ENCODE results near the gene CACNA1H. TPM values are rescaled to one million over a fixed set of nuclear protein-coding genes. Genes with fewer than 3 reads are reported as not detected.
A peak's percentile ranks its signal among the peaks of the same experiment; 100 is the strongest.

The CACNA1H gene
- total RNA-seq, 2 experiments from 2014 or later = 0.27 to 0.34 TPM

- Mint-ChIP-seq H3K9me3 (no peaks in the 10 kb centered on the region), H3K27me3 (no peaks in the 10 kb centered on the region), H3K4me3 (no peak overlapping the region), H3K4me1 (ENCODE audit: low read depth) (peaks cover 4% of the 10 kb centered on the region), H3K27ac (no peak overlapping the region), H3K36me3 (ENCODE audit: low read depth) (no peaks in the 10 kb centered on the region)
- DNase-seq (no peak), ATAC-seq (no peak)
- intact Hi-C loops (cut with micrococcal nuclease) = no loop called here
- ChIA-PET POLR2A (no interaction called here), CTCF (no interaction called here)
- no peak for TF ChIP-seq CTCF (IDR thresholded peaks at IDR 0.05)
Observed at GRCh38 chr16:1206326-1206725, 53.4 kb downstream of the CACNA1H start.

DNA sequence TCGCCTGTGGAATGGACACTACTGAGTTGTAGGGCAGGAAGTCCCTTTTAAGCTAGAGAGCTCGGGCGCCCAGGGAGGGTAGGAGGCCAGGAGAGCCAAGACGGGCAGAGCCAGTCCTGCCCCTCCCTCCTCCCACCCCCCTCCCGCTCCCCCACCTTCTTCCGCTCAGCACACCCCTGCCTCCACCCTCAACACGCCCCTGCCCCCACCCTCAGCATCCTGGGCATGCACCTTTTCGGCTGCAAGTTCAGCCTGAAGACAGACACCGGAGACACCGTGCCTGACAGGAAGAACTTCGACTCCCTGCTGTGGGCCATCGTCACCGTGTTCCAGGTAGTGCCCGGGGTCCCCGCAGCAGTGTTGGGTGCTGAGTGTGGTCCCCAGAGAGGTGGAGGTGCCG lies 53.9 kb downstream of the CACNA1H start:
- ChIA-PET CTCF (no interaction called here), POLR2A (no interaction called here)
- Mint-ChIP-seq H3K9me3 (no peaks in the 10 kb centered on the region), H3K4me1 (ENCODE audit: low read depth) (peaks cover 4% of the 10 kb centered on the region), H3K4me3 (no peak overlapping the region), H3K36me3 (ENCODE audit: low read depth) (no peaks in the 10 kb centered on the region), H3K27me3 (no peaks in the 10 kb centered on the region), H3K27ac (no peak overlapping the region)
- ATAC-seq = no peak
- TF ChIP-seq CTCF (IDR thresholded peaks at IDR 0.05) = no peak
- intact Hi-C loops (cut with micrococcal nuclease) = no loop called here
- no peak for DNase-seq

DNA sequence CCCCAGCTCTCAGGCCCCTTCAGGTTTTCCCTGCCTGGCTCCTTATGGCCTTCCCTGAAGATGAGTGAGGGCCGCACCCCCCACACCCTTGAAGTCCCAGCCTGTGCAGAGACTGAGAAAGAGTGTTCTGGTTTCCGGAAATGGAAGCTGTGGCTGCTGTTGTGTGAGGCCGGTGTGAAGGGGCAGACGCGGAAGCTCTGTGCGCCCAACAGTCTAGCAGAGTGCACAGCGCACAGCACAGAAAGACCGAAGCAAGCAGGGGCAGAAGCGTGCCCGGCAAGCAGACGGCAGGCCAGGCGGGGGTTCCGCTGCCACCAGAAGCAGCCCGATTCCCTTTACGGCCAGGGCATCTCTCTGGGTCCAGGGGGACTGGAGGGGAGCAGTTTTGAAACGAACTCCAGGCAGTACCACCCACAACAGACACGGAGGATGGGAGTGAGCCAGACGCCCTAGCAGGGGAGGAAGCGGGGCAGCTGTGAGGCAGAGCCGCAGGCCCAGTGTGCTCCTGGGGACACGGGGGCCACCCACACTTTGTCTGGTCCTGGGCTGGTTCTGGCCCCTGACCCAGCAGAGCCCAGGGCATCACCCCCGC lies 55.4 kb downstream of the CACNA1H start:
- peaks cover 4% of the 10 kb centered on the region for H3K4me1 Mint-ChIP-seq (ENCODE audit: low read depth)
- H3K4me3 Mint-ChIP-seq = peak overlapping the region; percentile 34
- POLR2A ChIA-PET = no interaction called here
- no peaks in the 10 kb centered on the region for H3K36me3 Mint-ChIP-seq (ENCODE audit: low read depth)
- DNase-seq (peak; percentile 12), ATAC-seq (peak; percentile 78)
- intact Hi-C loops (cut with micrococcal nuclease) = no loop called here
- CTCF ChIA-PET = no interaction called here
- no peaks in the 10 kb centered on the region for H3K9me3 Mint-ChIP-seq
- peak overlapping the region; percentile 34 for H3K27ac Mint-ChIP-seq
- no peak for TF ChIP-seq CTCF (IDR thresholded peaks at IDR 0.05)
- no peaks in the 10 kb centered on the region for H3K27me3 Mint-ChIP-seq

DNA sequence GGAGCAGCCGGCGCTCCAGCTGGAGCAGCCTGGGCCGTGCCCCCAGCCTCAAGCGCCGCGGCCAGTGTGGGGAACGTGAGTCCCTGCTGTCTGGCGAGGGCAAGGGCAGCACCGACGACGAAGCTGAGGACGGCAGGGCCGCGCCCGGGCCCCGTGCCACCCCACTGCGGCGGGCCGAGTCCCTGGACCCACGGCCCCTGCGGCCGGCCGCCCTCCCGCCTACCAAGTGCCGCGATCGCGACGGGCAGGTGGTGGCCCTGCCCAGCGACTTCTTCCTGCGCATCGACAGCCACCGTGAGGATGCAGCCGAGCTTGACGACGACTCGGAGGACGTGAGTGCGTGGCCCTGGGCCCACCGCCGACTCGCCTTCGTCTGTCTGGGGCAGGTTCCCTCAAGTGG lies 56.2 kb downstream of the CACNA1H start:
- no peak overlapping the region for H3K27ac Mint-ChIP-seq
- TF ChIP-seq CTCF (IDR thresholded peaks at IDR 0.05) = no peak
- CTCF ChIA-PET = no interaction called here
- DNase-seq = no peak
- H3K36me3 Mint-ChIP-seq (ENCODE audit: low read depth) = no peaks in the 10 kb centered on the region
- H3K27me3 Mint-ChIP-seq = no peaks in the 10 kb centered on the region
- no peaks in the 10 kb centered on the region for H3K9me3 Mint-ChIP-seq
- peaks cover 4% of the 10 kb centered on the region for H3K4me1 Mint-ChIP-seq (ENCODE audit: low read depth)
- POLR2A ChIA-PET = no interaction called here
- H3K4me3 Mint-ChIP-seq = no peak overlapping the region
- ATAC-seq = no peak
- intact Hi-C loops (cut with micrococcal nuclease) = no loop called here

- POLR2A ChIA-PET = no interaction called here
- ATAC-seq = no peak
- H3K4me1 Mint-ChIP-seq (ENCODE audit: low read depth) = peaks cover 4% of the 10 kb centered on the region
Observed at GRCh38 chr16:1210461-1210860, 57.6 kb downstream of the CACNA1H start.

More at GRCh38 chr16:1210461-1210860, 57.6 kb downstream of the CACNA1H start:
- no peaks in the 10 kb centered on the region for H3K36me3 Mint-ChIP-seq (ENCODE audit: low read depth)
- TF ChIP-seq CTCF (IDR thresholded peaks at IDR 0.05) = no peak
- no peak for DNase-seq
- H3K4me3 Mint-ChIP-seq = no peak overlapping the region
- no peak overlapping the region for H3K27ac Mint-ChIP-seq
- CTCF ChIA-PET = no interaction called here
- intact Hi-C loops (cut with micrococcal nuclease) = no loop called here
- no peaks in the 10 kb centered on the region for H3K27me3 Mint-ChIP-seq
- no peaks in the 10 kb centered on the region for H3K9me3 Mint-ChIP-seq

All from activated CD8-positive, alpha-beta T cell treated with anti-CD3 and anti-CD28 coated beads for 36 hours (primary cell).